Endothelial cell of umbilical vein (primary cell): Measurements from ENCODE around the gene HNRNPM. TPM values are rescaled to one million over a fixed set of nuclear protein-coding genes. Genes with fewer than 3 reads are reported as not detected.

ENCODE experiments used
- BruUV-seq: library from RNA; stranded (reverse); fragments of 400-500 nt; replicated peaks from 2 replicates; lab custom pipeline; 2021; lab: Mats Ljungman, UMichigan
- CTCF ChIA-PET: fragments of 300-600, 350-600 bp; sonication (Branson Sonifier 250); formaldehyde crosslinking; loops from one replicate; lab custom pipeline; 2021; ENCODE audit warnings: antibody characterized with exemption, inconsistent platforms; lab: Charles Lee
- POLR2A ChIA-PET: fragments of 300-600, 350-600 bp; sonication (Branson Sonifier 250); formaldehyde crosslinking; loops from one replicate; lab custom pipeline; 2021; ENCODE audit warnings: antibody characterized with exemption, inconsistent platforms; lab: Charles Lee
- DNase-seq: peaks from one replicate; pipeline ENCODE4 v3.0.0-alpha.2; 2011; ENCODE audit warnings: low read depth, low spot score
- FAIRE-seq: peaks from 2 replicates; lab custom pipeline; 2011; peaks lifted over from hg19 to GRCh38; lab: Jason Lieb, UNC
- H2AFZ ChIP-seq: 2 replicates; pipeline ENCODE4 v1.6.0; 2012; ENCODE audit warnings: low read depth, low read length, control low read depth, inconsistent platforms
- H3K27ac ChIP-seq: 2 replicates; pipeline ENCODE4 v1.5.1; 2011; ENCODE audit warnings: low read depth, mild to moderate bottlenecking, control low read depth, low read length, moderate library complexity; ENCODE audit not compliant: insufficient read depth
- H3K27me3 ChIP-seq, 2 experiments: 2 replicates each; pipeline versions ENCODE4 v1.6.0 to v1.6.1; 2011; ENCODE audit warnings: low read length in 2 of 2, mixed read lengths in 1 of 2; ENCODE audit not compliant: control insufficient read depth in 2 of 2, insufficient read depth in 2 of 2
- H3K36me3 ChIP-seq, 2 experiments: 2 replicates in 1 of 2; 3 replicates in 1 of 2; pipeline ENCODE4 v1.5.1; 2011; ENCODE audit warnings: low read length in 2 of 2, mild to moderate bottlenecking in 1 of 2, moderate library complexity in 1 of 2; ENCODE audit not compliant: control insufficient read depth in 2 of 2, insufficient read depth in 2 of 2; ENCODE audit errors: extremely low read depth in 1 of 2
- H3K4me1 ChIP-seq: 3 replicates; pipeline ENCODE4 v1.5.1; 2011; ENCODE audit warnings: mild to moderate bottlenecking, low read length; ENCODE audit not compliant: control insufficient read depth, insufficient read depth; ENCODE audit errors: extremely low read depth
- H3K4me2 ChIP-seq: 2 replicates; pipeline ENCODE4 v1.6.1; 2011; ENCODE audit warnings: low read length, control low read depth, mixed read lengths; ENCODE audit not compliant: insufficient read depth
- H3K4me3 ChIP-seq, 3 experiments: fragments of 200-600 bp in 1 of 3; sonication (generic), shearing (Covaris generic) in 1 of 3; replicated peaks in 1 of 3; 2 replicates each; pipeline ENCODE4 v1.5.1; 2011 to 2016; ENCODE audit warnings: control low read depth in 3 of 3, low read length in 3 of 3, mild to moderate bottlenecking in 2 of 3, inconsistent platforms in 1 of 3, low read depth in 1 of 3, moderate library complexity in 1 of 3; ENCODE audit not compliant: insufficient read depth in 1 of 3
- H3K79me2 ChIP-seq: 2 replicates; pipeline ENCODE4 v1.6.0; 2012; ENCODE audit warnings: low read length, inconsistent platforms; ENCODE audit not compliant: control insufficient read depth, insufficient read depth
- H3K9ac ChIP-seq: replicated peaks from 2 replicates; pipeline ENCODE3; 2011; ENCODE audit warnings: low read length, control low read depth; ENCODE audit not compliant: insufficient read depth; ENCODE audit errors: extremely low read depth
- H3K9me1 ChIP-seq: replicated peaks from 3 replicates; pipeline ENCODE4 v1.6.0; 2011; ENCODE audit warnings: mild to moderate bottlenecking, low read length; ENCODE audit not compliant: control insufficient read depth, insufficient read depth; ENCODE audit errors: extremely low read depth
- H3K9me3 ChIP-seq: replicated peaks from 2 replicates; pipeline ENCODE4 v1.5.1; 2012; ENCODE audit warnings: low read length, inconsistent platforms; ENCODE audit not compliant: control insufficient read depth, insufficient read depth
- H4K20me1 ChIP-seq: replicated peaks from 2 replicates; pipeline ENCODE3; 2011; ENCODE audit warnings: mild to moderate bottlenecking, low read length; ENCODE audit not compliant: control insufficient read depth, insufficient read depth; ENCODE audit errors: extremely low read depth
- EZH2 ChIP-seq: IDR thresholded peaks from 2 replicates; pipeline ENCODE4 v1.6.1; 2012; ENCODE audit warnings: borderline replicate concordance, low read depth, mild to moderate bottlenecking, moderate library complexity, low read length, inconsistent platforms; ENCODE audit not compliant: severe bottlenecking
- FOS ChIP-seq: IDR thresholded peaks from 2 replicates; pipeline ENCODE4 v1.6.1; 2011; ENCODE audit warnings: mild to moderate bottlenecking, low read length, moderate library complexity, borderline replicate concordance; ENCODE audit not compliant: insufficient read depth
- GATA2 ChIP-seq: IDR thresholded peaks from 2 replicates; pipeline ENCODE4 v1.7.0; 2011; ENCODE audit warnings: low read depth, mild to moderate bottlenecking, moderate library complexity, mixed read lengths, low read length; ENCODE audit not compliant: insufficient read length, insufficient read depth
- JUN ChIP-seq: IDR thresholded peaks from 2 replicates; pipeline ENCODE4 v1.6.1; 2011; ENCODE audit warnings: borderline replicate concordance, low read depth; ENCODE audit not compliant: insufficient read length, insufficient read depth
- MYC ChIP-seq: IDR thresholded peaks from one replicate; pipeline ENCODE4 v1.6.1; 2011; ENCODE audit warnings: mild to moderate bottlenecking, low read depth, low read length
- POLR2A ChIP-seq: IDR thresholded peaks from 2 replicates; pipeline ENCODE4 v1.6.1; 2012; ENCODE audit warnings: low read depth, mild to moderate bottlenecking, control low read depth, low read length
- POLR2AphosphoS5 ChIP-seq: IDR thresholded peaks from 2 replicates; pipeline ENCODE4 v1.6.1; 2012; ENCODE audit warnings: low read depth, mild to moderate bottlenecking, control low read depth, low read length, moderate library complexity; ENCODE audit not compliant: insufficient read depth
- dilution Hi-C: fragments of 300-500 bp; cut with MboI; formaldehyde crosslinking; loops from one replicate; pipeline ENCODE4 v1.15.0; 2019; ENCODE audit warnings: low sequenced_read_pairs; ENCODE audit not compliant: extremely low pct_ligation_motif_present
- intact Hi-C: fragments of 100-400 bp; cut with micrococcal nuclease; formaldehyde crosslinking; loops from one replicate; pipeline ENCODE4 v1.10.0; 2022
- polyA plus RNA-seq, 4 experiments: library from polyadenylated mRNA; depleted of rRNA in 3 of 4; stranded (reverse) in 3 of 4; unstranded in 1 of 4; fragments of >200 nt; gene quantifications; 2 replicates each; pipeline versions ENCODE4 v1.2.1 to v1.2.3, GENCODE V29; 2011 to 2012; ENCODE audit warnings: missing spikeins in 1 of 4
- total RNA-seq: library from RNA; stranded (reverse); gene quantifications from 2 replicates; pipeline ENCODE4 v1.2.3, GENCODE V29; 2021
- TF ChIP-seq, protein P1 (sequence below), 2 donors: IDR thresholded peaks; 1 replicate in 1 of 2; 2 replicates in 1 of 2; pipeline ENCODE4 v1.5.1; 2011; ENCODE audit warnings: low read length in 2 of 2, mild to moderate bottlenecking in 2 of 2, moderate library complexity in 2 of 2, control low read depth in 1 of 2, inconsistent platforms in 1 of 2, low read depth in 1 of 2; ENCODE audit not compliant: insufficient read depth in 1 of 2; ENCODE audit errors: extremely low read depth in 1 of 2
- TF ChIP-seq, protein P2 (sequence below): IDR thresholded peaks from 2 replicates; pipeline ENCODE4 v1.6.1; 2011; ENCODE audit not compliant: insufficient read depth, insufficient read length

Gene HNRNPM
- total and polyA plus RNA-seq, 2 donors (not counting 3 experiments of a cell fraction or from before 2014, with no cell fraction given), result 244 to 301 TPM

DNA sequence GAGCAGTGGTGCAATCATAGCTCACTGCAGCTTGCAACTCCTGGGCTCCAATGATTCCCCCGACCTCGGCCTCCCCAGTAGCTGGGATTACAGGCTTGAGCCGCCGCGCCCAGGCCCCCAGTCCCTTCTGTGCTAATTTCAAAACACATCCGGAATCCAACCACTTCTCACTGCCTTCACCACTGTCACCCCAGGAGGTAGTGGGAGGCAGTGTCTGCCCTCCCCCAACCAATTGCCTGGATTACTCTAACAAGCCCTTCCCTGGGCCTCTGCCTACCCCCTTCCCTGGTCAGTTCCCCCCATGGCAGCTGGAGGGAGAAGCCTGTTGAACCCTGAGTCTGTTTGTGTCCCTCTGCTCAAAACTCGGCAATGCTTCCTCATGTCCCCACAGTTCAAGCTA lies 55.4 kb downstream of the HNRNPM start:
- no peaks in the 10 kb centered on the region for H4K20me1 ChIP-seq
- no peaks in the 10 kb centered on the region for H3K9me3 ChIP-seq
- POLR2A ChIA-PET, result no interaction called here
- TF ChIP-seq, protein P1, sequence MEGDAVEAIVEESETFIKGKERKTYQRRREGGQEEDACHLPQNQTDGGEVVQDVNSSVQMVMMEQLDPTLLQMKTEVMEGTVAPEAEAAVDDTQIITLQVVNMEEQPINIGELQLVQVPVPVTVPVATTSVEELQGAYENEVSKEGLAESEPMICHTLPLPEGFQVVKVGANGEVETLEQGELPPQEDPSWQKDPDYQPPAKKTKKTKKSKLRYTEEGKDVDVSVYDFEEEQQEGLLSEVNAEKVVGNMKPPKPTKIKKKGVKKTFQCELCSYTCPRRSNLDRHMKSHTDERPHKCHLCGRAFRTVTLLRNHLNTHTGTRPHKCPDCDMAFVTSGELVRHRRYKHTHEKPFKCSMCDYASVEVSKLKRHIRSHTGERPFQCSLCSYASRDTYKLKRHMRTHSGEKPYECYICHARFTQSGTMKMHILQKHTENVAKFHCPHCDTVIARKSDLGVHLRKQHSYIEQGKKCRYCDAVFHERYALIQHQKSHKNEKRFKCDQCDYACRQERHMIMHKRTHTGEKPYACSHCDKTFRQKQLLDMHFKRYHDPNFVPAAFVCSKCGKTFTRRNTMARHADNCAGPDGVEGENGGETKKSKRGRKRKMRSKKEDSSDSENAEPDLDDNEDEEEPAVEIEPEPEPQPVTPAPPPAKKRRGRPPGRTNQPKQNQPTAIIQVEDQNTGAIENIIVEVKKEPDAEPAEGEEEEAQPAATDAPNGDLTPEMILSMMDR (IDR thresholded peaks at IDR 0.05; ENCODE audit: extremely low read depth in 1 of 2, insufficient read depth in 1 of 2, low read depth in 1 of 2, low read length in 2 of 2), result no peak
- TF ChIP-seq GATA2, result no peak
- TF ChIP-seq, protein P2, sequence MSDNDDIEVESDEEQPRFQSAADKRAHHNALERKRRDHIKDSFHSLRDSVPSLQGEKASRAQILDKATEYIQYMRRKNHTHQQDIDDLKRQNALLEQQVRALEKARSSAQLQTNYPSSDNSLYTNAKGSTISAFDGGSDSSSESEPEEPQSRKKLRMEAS, result no peak
- TF ChIP-seq EZH2, result no peak
- no peak for TF ChIP-seq FOS
- TF ChIP-seq JUN, result no peak
- TF ChIP-seq MYC, result no peak
- TF ChIP-seq POLR2AphosphoS5, result no peak
- no peak for TF ChIP-seq POLR2A
- BruUV-seq, result no TSS peak
- H2AFZ ChIP-seq, result no peak overlapping the region
- H3K36me3 ChIP-seq, result no peaks in the 10 kb centered on the region
- no peak overlapping the region for H3K27ac ChIP-seq
- CTCF ChIA-PET, result no interaction called here
- no peak overlapping the region for H3K4me2 ChIP-seq
- H3K79me2 ChIP-seq, result no peaks in the 10 kb centered on the region
- no peaks in the 10 kb centered on the region for H3K9me1 ChIP-seq
- H3K9ac ChIP-seq, result no peak overlapping the region
- FAIRE-seq (no peak), DNase-seq (no peak)
- dilution Hi-C loops, result no loop called here
- intact Hi-C loops, result no loop called here
- H3K4me1 ChIP-seq, result no peaks in the 10 kb centered on the region
- H3K4me3 ChIP-seq, result no peak overlapping the region
- no peaks in the 10 kb centered on the region for H3K27me3 ChIP-seq
